Endothelial cell of umbilical vein (primary cell): ENCODE data around the gene MXD4. TPM values are rescaled to one million over a fixed set of nuclear protein-coding genes. Genes with fewer than 3 reads are reported as not detected.

Experiments used
- BruUV-seq: library from RNA; stranded (reverse); fragments of 400-500 nt; replicated peaks from 2 replicates; lab custom pipeline; 2021; lab: Mats Ljungman, UMichigan
- CTCF ChIA-PET: fragments of 300-600, 350-600 bp; sonication (Branson Sonifier 250); formaldehyde crosslinking; loops from one replicate; lab custom pipeline; 2021; ENCODE audit warnings: antibody characterized with exemption, inconsistent platforms; lab: Charles Lee
- POLR2A ChIA-PET: fragments of 300-600, 350-600 bp; sonication (Branson Sonifier 250); formaldehyde crosslinking; loops from one replicate; lab custom pipeline; 2021; ENCODE audit warnings: antibody characterized with exemption, inconsistent platforms; lab: Charles Lee
- DNase-seq: peaks from one replicate; pipeline ENCODE4 v3.0.0-alpha.2; 2011; ENCODE audit warnings: low read depth, low spot score
- FAIRE-seq: peaks from 2 replicates; lab custom pipeline; 2011; peaks lifted over from hg19 to GRCh38; lab: Jason Lieb, UNC
- H2AFZ ChIP-seq: 2 replicates; pipeline ENCODE4 v1.6.0; 2012; ENCODE audit warnings: low read depth, low read length, control low read depth, inconsistent platforms
- H3K27ac ChIP-seq: 2 replicates; pipeline ENCODE4 v1.5.1; 2011; ENCODE audit warnings: low read depth, mild to moderate bottlenecking, control low read depth, low read length, moderate library complexity; ENCODE audit not compliant: insufficient read depth
- H3K27me3 ChIP-seq, 2 experiments: 2 replicates each; pipeline versions ENCODE4 v1.6.0 to v1.6.1; 2011; ENCODE audit warnings: low read length in 2 of 2, mixed read lengths in 1 of 2; ENCODE audit not compliant: control insufficient read depth in 2 of 2, insufficient read depth in 2 of 2
- H3K36me3 ChIP-seq, 2 experiments: 2 replicates in 1 of 2; 3 replicates in 1 of 2; pipeline ENCODE4 v1.5.1; 2011; ENCODE audit warnings: low read length in 2 of 2, mild to moderate bottlenecking in 1 of 2, moderate library complexity in 1 of 2; ENCODE audit not compliant: control insufficient read depth in 2 of 2, insufficient read depth in 2 of 2; ENCODE audit errors: extremely low read depth in 1 of 2
- H3K4me1 ChIP-seq: 3 replicates; pipeline ENCODE4 v1.5.1; 2011; ENCODE audit warnings: mild to moderate bottlenecking, low read length; ENCODE audit not compliant: control insufficient read depth, insufficient read depth; ENCODE audit errors: extremely low read depth
- H3K4me2 ChIP-seq: 2 replicates; pipeline ENCODE4 v1.6.1; 2011; ENCODE audit warnings: low read length, control low read depth, mixed read lengths; ENCODE audit not compliant: insufficient read depth
- H3K4me3 ChIP-seq, 3 experiments: fragments of 200-600 bp in 1 of 3; sonication (generic), shearing (Covaris generic) in 1 of 3; replicated peaks in 1 of 3; 2 replicates each; pipeline ENCODE4 v1.5.1; 2011 to 2016; ENCODE audit warnings: control low read depth in 3 of 3, low read length in 3 of 3, mild to moderate bottlenecking in 2 of 3, inconsistent platforms in 1 of 3, low read depth in 1 of 3, moderate library complexity in 1 of 3; ENCODE audit not compliant: insufficient read depth in 1 of 3
- H3K79me2 ChIP-seq: 2 replicates; pipeline ENCODE4 v1.6.0; 2012; ENCODE audit warnings: low read length, inconsistent platforms; ENCODE audit not compliant: control insufficient read depth, insufficient read depth
- H3K9ac ChIP-seq: replicated peaks from 2 replicates; pipeline ENCODE3; 2011; ENCODE audit warnings: low read length, control low read depth; ENCODE audit not compliant: insufficient read depth; ENCODE audit errors: extremely low read depth
- H3K9me1 ChIP-seq: replicated peaks from 3 replicates; pipeline ENCODE4 v1.6.0; 2011; ENCODE audit warnings: mild to moderate bottlenecking, low read length; ENCODE audit not compliant: control insufficient read depth, insufficient read depth; ENCODE audit errors: extremely low read depth
- H3K9me3 ChIP-seq: replicated peaks from 2 replicates; pipeline ENCODE4 v1.5.1; 2012; ENCODE audit warnings: low read length, inconsistent platforms; ENCODE audit not compliant: control insufficient read depth, insufficient read depth
- H4K20me1 ChIP-seq: replicated peaks from 2 replicates; pipeline ENCODE3; 2011; ENCODE audit warnings: mild to moderate bottlenecking, low read length; ENCODE audit not compliant: control insufficient read depth, insufficient read depth; ENCODE audit errors: extremely low read depth
- CTCF ChIP-seq, 2 donors: IDR thresholded peaks; 1 replicate in 1 of 2; 2 replicates in 1 of 2; pipeline ENCODE4 v1.5.1; 2011; ENCODE audit warnings: low read length in 2 of 2, mild to moderate bottlenecking in 2 of 2, moderate library complexity in 2 of 2, control low read depth in 1 of 2, inconsistent platforms in 1 of 2, low read depth in 1 of 2; ENCODE audit not compliant: insufficient read depth in 1 of 2; ENCODE audit errors: extremely low read depth in 1 of 2
- EZH2 ChIP-seq: IDR thresholded peaks from 2 replicates; pipeline ENCODE4 v1.6.1; 2012; ENCODE audit warnings: borderline replicate concordance, low read depth, mild to moderate bottlenecking, moderate library complexity, low read length, inconsistent platforms; ENCODE audit not compliant: severe bottlenecking
- FOS ChIP-seq: IDR thresholded peaks from 2 replicates; pipeline ENCODE4 v1.6.1; 2011; ENCODE audit warnings: mild to moderate bottlenecking, low read length, moderate library complexity, borderline replicate concordance; ENCODE audit not compliant: insufficient read depth
- GATA2 ChIP-seq: IDR thresholded peaks from 2 replicates; pipeline ENCODE4 v1.7.0; 2011; ENCODE audit warnings: low read depth, mild to moderate bottlenecking, moderate library complexity, mixed read lengths, low read length; ENCODE audit not compliant: insufficient read length, insufficient read depth
- JUN ChIP-seq: IDR thresholded peaks from 2 replicates; pipeline ENCODE4 v1.6.1; 2011; ENCODE audit warnings: borderline replicate concordance, low read depth; ENCODE audit not compliant: insufficient read length, insufficient read depth
- MAX ChIP-seq: IDR thresholded peaks from 2 replicates; pipeline ENCODE4 v1.6.1; 2011; ENCODE audit not compliant: insufficient read depth, insufficient read length
- MYC ChIP-seq: IDR thresholded peaks from one replicate; pipeline ENCODE4 v1.6.1; 2011; ENCODE audit warnings: mild to moderate bottlenecking, low read depth, low read length
- POLR2A ChIP-seq: IDR thresholded peaks from 2 replicates; pipeline ENCODE4 v1.6.1; 2012; ENCODE audit warnings: low read depth, mild to moderate bottlenecking, control low read depth, low read length
- POLR2AphosphoS5 ChIP-seq: IDR thresholded peaks from 2 replicates; pipeline ENCODE4 v1.6.1; 2012; ENCODE audit warnings: low read depth, mild to moderate bottlenecking, control low read depth, low read length, moderate library complexity; ENCODE audit not compliant: insufficient read depth
- dilution Hi-C: fragments of 300-500 bp; cut with MboI; formaldehyde crosslinking; loops from one replicate; pipeline ENCODE4 v1.15.0; 2019; ENCODE audit warnings: low sequenced_read_pairs; ENCODE audit not compliant: extremely low pct_ligation_motif_present
- intact Hi-C: fragments of 100-400 bp; cut with micrococcal nuclease; formaldehyde crosslinking; loops from one replicate; pipeline ENCODE4 v1.10.0; 2022
- polyA plus RNA-seq, 4 experiments: library from polyadenylated mRNA; depleted of rRNA in 3 of 4; stranded (reverse) in 3 of 4; unstranded in 1 of 4; fragments of >200 nt; gene quantifications; 2 replicates each; pipeline versions ENCODE4 v1.2.1 to v1.2.3, GENCODE V29; 2011 to 2012; ENCODE audit warnings: missing spikeins in 1 of 4
- total RNA-seq: library from RNA; stranded (reverse); gene quantifications from 2 replicates; pipeline ENCODE4 v1.2.3, GENCODE V29; 2021

The MXD4 gene
- total and polyA plus RNA-seq, 2 donors (not counting 3 experiments of a cell fraction or from before 2014, with no cell fraction given): 62.7 to 74.1 TPM

- peaks cover 15% of the 10 kb centered on the region for H3K79me2 ChIP-seq
- H3K4me1 ChIP-seq: peaks cover 26% of the 10 kb centered on the region
- no peaks in the 10 kb centered on the region for H3K9me3 ChIP-seq
- DNase-seq: no peak
- dilution Hi-C loops (no loop called here), intact Hi-C loops (no loop called here)
- FAIRE-seq: no peak
- CTCF ChIA-PET: interaction anchor here (1.0 to 1.1 kb wide), 2 partner anchors 38 to 183 kb away, joined by 3 read pairs; no protein-coding TSS in a partner anchor
- no peak overlapping the region for H2AFZ ChIP-seq
- H4K20me1 ChIP-seq: no peaks in the 10 kb centered on the region
- no peak overlapping the region for H3K4me2 ChIP-seq
- TF ChIP-seq CTCF (IDR thresholded peaks at IDR 0.05; ENCODE audit: extremely low read depth in 1 of 2, insufficient read depth in 1 of 2, low read depth in 1 of 2, low read length in 2 of 2) (no peak), FOS (no peak), JUN (no peak), POLR2AphosphoS5 (no peak), MAX (no peak), GATA2 (no peak), EZH2 (no peak), MYC (no peak), POLR2A (no peak)
- H3K9me1 ChIP-seq: no peaks in the 10 kb centered on the region
- no peaks in the 10 kb centered on the region for H3K27me3 ChIP-seq
- H3K4me3 ChIP-seq: no peak overlapping the region
- peaks cover 0 to 30% of the 10 kb centered on the region in 2 experiments for H3K36me3 ChIP-seq
- no peak overlapping the region for H3K9ac ChIP-seq
- no peak overlapping the region for H3K27ac ChIP-seq
- POLR2A ChIA-PET: interaction anchor here (1.4 kb wide), 1 partner anchor 17 kb away, joined by 3 read pairs; the partner anchor contains the start of genes HAUS3 and POLN
- BruUV-seq: no TSS peak
These were observed 3.5 kb downstream of the MXD4 start for GRCh38 chr4:2258091-2259035.
